Right lung (tissue), 10 donors: ENCODE measurements around the gene NUBPL. TPM values are rescaled to one million over a fixed set of nuclear protein-coding genes. Genes with fewer than 3 reads are reported as not detected.

Experiments used
- DNase-seq, 2 donors: peaks; one replicate each; pipeline ENCODE4 v3.0.0-alpha.2; 2013
- long read RNA-seq, 8 donors: transcript quantifications; one replicate each; lab custom pipeline, GENCODE V29; 2026
- polyA plus RNA-seq, 5 donors: library from polyadenylated mRNA; unstranded; fragments of 120-200 nt; gene quantifications; one replicate each; pipeline versions ENCODE4 v1.2.1 to v1.2.3, GENCODE V29; 2013; ENCODE audit warnings: inconsistent platforms in 1 of 5, low replicate concordance in 1 of 5; ENCODE audit not compliant: insufficient read length in 5 of 5, insufficient read depth in 1 of 5

The NUBPL gene, protein sequence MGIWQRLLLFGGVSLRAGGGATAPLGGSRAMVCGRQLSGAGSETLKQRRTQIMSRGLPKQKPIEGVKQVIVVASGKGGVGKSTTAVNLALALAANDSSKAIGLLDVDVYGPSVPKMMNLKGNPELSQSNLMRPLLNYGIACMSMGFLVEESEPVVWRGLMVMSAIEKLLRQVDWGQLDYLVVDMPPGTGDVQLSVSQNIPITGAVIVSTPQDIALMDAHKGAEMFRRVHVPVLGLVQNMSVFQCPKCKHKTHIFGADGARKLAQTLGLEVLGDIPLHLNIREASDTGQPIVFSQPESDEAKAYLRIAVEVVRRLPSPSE
- polyA plus RNA-seq = 10 to 100 TPM; 14.4 to 19.1 (median 16.4) TPM
- long read RNA-seq, donor 1, full-length matches to known transcripts = 7 of 7 reads
- long read RNA-seq, donor 1, partial matches to known transcripts = 0 of 7 reads
- long read RNA-seq, donor 1, other reads (novel, unspliced or antisense) = 0 of 7 reads
- long read RNA-seq, donor 2, full-length matches to known transcripts = 9 of 9 reads
- long read RNA-seq, donor 2, partial matches to known transcripts = 0 of 9 reads
- long read RNA-seq, donor 2, other reads (novel, unspliced or antisense) = 0 of 9 reads
- long read RNA-seq, donor 3, partial matches to known transcripts = 0 of 3 reads
- long read RNA-seq, donor 3, other reads (novel, unspliced or antisense) = 0 of 3 reads
- long read RNA-seq, donor 4, full-length matches to known transcripts = 2 of 7 reads
- long read RNA-seq, donor 4, partial matches to known transcripts = 5 of 7 reads
- long read RNA-seq, donor 4, other reads (novel, unspliced or antisense) = 0 of 7 reads
- long read RNA-seq, donor 5, full-length matches to known transcripts = 9 of 9 reads
- long read RNA-seq, donor 5, partial matches to known transcripts = 0 of 9 reads
- long read RNA-seq, donor 5, other reads (novel, unspliced or antisense) = 0 of 9 reads
- long read RNA-seq, donor 6, full-length matches to known transcripts = 12 of 12 reads
- long read RNA-seq, donor 6, partial matches to known transcripts = 0 of 12 reads
- long read RNA-seq, donor 6, other reads (novel, unspliced or antisense) = 0 of 12 reads
- long read RNA-seq, donor 7, full-length matches to known transcripts = 7 of 7 reads
- long read RNA-seq, donor 7, partial matches to known transcripts = 0 of 7 reads
- long read RNA-seq, donor 7, other reads (novel, unspliced or antisense) = 0 of 7 reads
- long read RNA-seq, donor 8, partial matches to known transcripts = 0 of 1 reads
- long read RNA-seq, donor 8, other reads (novel, unspliced or antisense) = 0 of 1 reads

DNA sequence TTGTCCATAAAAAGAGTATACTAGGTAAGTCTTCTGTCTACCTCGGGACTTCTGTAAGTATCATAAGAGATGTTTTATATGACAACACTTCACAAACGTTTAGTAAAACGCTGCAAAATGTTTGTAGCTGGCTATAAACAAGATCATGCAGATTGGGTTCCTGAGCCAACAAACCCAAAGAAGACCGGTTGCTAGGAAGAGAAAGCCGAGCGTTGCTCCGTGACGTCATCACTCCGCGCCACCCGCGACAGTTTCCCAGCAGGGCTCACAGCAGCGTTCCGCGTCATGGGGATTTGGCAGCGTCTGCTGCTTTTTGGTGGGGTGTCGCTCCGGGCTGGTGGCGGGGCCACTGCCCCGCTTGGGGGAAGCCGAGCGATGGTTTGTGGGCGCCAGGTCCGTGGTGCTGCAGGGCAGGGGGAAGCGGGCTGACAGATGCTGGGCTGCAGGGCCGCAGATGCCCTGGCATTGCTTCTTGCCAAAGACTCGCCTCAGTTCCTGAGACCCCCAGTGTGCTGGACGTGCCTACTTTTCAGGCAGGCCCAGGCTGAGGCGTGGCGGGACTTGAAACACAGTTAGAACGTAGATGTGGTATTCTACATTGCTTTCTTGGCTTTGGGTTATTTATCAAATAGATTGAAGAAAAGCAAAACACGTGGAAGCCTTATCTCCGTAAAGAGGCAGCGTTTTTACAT is at the start of gene NUBPL:
Gene NUBPL (plus strand): TSS at position 250 of the 692 bp plus-strand sequence. CDS start 36 bp downstream, at position 286.
- DNase-seq = peak; percentile 98

DNA sequence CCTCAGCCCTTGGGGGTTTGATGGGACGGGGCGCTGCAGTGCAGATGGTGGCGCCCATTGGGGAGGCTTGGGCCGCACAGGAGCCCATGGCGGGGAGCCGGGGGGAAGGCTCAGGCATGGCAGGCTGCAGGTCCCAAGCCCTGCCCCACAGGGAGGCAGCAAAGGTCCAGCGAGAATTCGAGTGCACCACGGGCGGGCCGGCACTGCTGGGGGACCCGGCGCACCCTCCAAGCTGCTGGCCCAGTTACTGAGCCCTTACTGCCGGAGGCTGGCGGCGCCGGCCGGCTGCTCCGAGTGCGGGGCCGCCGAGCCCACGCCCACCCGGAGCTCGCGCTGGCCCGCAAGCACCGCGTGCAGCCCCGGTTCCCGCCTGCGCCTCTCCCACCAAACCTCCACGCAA is 34.1 kb upstream of the NUBPL start:
- no peak for DNase-seq

DNA sequence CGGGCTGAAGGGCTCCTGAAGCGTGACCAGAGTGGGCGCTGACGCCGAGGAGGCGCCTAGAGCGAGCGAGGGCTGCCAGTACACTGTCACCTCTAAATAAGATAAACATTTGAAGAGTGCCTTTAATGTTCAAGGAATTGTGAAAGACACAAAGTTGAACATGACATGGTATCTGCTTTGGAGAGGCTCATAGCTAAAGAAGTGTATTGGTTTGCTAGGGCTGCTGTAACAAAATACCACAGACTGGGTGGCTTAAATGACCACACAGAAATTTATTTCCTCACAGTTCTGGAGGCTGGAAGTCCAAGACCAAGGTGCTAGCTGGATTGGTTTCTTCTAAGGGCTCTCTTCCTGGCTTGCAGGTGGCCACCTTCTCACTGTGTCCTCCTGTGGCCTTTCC is 33.7 kb upstream of the NUBPL start:
- DNase-seq = no peak

DNA sequence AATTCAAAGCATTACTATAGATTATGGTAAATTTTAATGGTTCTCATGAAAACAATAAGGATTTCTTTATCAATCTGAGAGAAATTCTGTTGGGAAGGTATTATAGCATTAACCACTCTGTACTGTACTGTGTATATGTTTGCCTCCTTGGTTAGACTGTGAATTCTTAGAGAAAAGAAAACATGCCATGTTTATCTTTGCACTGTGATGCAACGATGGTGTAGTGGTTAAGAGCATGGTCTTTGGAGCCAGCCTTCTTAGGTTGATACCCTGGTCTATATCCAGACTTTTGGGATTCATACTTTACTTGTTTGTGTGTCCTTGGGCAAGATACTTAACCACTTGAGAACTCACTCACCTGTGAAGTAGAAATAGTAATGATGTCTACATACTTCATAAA is 32.2 kb upstream of the NUBPL start:
- DNase-seq = no peak

DNA sequence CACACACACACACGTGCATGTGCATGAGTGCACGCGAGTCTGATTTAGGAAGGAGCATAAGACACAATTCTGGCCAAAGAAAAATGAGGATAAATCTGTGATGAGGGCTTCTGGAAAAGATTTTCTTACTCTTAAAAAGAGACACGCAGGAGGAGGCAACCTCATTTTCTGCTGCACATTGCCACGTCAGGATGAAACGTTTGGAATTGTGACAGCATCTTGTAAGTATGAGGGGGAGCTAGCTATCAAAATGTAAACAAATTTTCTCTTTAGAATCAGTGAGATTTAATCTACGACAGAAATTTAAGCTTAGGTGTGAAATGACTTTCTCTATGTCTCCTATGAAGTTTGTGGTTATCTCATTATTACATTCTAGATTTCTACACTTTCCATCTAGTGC is 31.1 kb upstream of the NUBPL start:
- no peak for DNase-seq

DNA sequence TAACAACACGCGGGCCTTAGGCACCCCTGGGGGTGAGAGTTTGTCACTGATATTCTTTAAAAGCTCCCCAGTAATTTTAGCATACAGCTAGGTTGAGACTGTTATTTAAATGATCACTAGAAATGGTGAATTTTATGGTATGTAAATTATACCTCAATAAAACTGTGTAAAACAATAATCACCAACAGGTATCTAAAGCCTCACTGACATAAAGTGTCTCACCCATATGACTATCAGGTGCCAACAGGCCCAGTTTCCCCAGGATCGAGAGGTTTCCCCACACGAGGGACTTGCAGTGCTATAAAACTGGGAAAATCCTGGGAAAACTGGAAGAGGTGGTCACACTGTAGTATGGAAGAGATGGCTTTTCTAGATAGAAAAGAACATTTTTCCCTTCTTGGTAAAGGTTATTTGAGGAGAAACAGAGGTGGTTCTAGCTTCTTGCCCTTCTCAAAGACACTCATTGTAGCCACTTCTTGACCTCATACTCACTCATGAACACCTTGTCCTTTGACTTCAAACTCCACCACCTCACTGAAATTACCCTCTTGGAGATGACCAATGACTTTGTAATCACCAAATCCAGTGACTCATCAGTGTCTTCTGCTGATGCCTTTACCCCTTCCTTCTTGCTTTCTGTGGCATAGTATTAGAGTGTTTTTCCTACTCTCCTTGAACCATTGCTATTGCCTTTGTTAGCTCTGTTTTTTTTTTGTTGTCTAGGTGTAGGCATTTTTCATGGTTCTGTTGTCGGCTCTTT is 24.8 kb upstream of the NUBPL start:
- no peak for DNase-seq

DNA sequence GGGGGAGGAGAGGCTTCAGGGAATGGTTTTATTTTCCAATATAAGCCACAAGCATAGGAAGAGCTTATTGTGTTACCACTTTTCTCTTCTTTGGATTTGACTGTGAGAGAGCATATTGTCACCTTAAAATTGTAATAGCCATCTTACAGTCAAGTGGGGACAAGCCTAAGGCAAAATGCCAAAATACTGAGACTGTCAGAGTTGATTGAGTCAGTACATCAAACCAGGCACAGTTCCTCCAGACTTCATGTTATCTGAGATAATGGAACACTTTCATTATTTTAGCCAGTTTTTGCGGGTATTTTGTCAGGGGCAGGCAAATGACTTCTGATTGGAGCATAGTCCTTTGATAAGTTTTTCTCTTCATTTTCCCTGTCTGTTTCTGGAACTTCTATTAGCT is 19.5 kb upstream of the NUBPL start:
- no peak for DNase-seq

DNA sequence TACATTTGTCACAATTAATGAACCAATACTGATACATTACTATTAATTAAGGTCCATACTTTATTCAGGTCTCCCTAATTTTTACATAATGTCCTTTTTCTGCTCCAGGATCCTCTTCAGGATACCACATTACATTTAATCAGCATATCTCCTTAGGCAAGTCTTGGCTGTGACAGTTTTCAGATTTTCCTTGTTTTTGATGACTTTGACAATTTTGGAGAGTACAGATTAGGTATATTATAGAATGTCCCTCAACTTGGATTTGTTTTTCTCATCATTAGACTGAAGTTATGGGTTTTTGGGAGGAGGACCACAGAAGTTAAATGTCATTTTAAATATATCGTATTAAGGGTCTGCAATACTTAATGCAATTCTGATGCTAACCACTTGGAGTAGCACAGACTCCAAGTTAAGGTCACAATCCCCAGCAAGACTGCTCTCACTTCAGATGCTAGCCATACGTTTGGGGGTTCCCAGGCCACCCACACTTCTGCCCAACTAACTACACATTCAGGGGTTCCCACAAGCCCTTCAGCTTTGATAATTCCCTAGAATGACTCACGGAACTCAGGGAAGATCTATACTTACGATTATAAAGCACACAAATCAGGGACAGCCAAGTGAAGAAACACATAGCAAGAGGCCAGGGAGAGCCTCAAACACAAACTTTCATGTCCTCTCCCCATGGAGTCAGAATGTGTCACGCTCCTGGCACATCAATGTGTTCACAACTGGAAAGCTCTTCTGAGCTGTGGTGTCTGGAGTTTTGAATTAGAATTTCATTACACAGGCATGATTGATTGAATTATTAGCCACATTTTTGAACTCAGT is 17.0 kb upstream of the NUBPL start:
- DNase-seq = no peak

DNA sequence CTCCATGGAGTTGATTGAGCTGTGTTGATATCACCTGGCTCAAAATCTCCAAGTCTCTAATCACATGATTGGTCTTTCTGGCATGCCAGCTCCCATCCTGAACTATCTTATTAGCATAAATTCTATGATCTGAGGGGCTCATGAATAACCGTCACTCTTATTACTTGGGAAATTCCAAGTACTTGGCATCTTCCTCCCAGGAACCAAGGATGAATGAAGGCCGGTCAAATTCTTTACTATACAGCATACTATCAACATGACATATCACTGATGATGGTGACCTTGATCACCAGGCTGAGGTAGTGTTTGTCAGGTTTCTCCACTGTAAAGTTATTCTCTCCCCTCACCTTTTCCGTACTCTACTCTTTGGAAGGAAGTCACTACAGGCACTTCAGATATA is 16.4 kb upstream of the NUBPL start:
- no peak for DNase-seq

DNA sequence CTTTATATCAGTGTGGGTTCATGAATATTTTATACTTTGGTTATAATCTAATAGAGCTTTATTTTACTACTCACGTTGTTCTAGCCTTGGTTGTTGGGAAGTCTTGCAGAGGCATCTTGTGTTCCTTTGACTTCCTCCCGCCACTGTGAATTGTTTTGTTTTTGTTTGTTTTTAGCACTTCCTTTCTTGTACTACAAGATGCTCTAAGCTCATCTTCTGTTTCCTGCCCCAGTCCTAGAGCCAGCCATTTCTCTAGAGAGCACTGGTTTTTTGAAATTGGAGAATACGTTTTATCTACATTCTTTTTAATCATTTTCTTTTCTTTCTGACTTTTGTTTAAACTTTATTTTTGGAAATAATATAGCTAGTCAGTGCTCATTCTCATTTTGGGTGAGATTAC is 15.9 kb upstream of the NUBPL start:
- no peak for DNase-seq

DNA sequence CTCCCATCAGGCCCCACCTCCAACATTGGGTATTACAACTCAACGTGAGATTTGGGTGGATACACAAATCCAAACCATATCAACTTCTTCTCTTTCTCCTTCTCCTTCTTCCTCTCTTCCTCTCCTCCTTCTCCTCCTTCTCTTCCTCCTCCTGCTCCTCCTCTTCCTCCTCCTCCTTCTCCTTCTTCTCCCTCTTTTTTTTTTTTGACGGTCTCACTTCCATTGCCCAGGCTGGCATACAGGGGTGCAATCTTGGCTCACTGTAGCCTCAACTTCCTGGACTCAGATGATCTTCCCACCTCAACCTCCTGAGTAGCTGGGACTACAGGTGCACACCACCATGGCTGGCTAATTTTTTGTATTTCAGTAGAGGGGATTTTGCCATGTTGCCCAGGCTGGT is 11.4 kb upstream of the NUBPL start:
- no peak for DNase-seq

DNA sequence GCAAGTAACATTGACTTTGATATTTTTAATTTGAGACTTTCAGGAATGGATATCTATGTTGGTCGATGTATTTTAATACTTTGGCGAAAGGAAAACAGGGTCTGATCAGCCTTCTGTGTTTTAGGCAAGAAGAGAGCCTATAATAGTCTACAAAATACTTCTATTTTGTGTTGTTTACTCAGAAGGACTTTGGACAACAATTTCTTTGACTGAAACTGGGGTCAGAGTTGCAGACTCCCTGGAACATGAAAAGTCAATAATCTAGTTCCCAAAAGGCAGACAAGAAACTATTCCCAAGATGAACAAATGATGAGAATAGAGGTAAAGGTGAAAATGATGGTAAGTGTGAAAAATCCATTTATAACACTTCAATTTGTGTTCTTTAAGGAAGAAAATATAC is 10.6 kb upstream of the NUBPL start:
- DNase-seq = no peak

DNA sequence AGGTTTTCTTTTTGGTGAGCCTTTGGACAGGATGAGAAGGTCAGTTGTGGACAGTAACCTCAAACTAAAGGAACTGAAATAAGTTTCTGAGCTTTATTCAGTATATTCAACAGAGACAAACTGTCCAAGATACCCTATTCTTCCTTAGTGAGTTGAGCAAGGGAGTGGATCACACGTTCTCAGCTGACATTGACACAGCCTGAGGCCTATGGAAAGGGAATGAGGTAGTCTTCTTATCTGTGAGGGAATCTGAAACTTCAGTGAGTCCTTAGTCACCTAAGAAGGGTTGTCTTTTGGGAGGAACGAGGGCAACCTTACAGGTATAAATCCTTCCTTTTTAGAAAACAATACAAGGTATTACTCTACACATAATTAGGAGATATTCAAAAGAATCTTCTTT is 5.0 kb upstream of the NUBPL start:
- DNase-seq = no peak

DNA sequence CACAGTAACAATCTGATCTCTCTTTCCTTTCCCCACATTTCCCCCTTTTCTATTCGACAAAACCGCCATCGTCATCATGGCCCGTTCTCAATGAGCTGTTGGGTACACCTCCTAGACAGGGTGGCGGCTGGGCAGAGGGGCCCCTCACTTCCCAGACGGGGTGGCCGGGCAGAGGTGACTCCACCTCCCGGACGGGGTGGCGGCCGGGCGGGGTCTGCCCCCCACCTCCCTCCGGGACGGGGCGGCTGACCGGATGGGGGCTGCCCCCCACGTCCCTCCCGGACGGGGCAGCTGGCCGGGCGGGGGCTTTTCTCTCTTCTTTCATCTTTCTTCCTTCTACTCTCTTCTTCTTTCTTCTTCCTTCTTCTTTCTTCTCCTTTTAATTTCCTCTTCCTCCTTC is 1.3 kb upstream of the NUBPL start:
- no peak for DNase-seq

DNA sequence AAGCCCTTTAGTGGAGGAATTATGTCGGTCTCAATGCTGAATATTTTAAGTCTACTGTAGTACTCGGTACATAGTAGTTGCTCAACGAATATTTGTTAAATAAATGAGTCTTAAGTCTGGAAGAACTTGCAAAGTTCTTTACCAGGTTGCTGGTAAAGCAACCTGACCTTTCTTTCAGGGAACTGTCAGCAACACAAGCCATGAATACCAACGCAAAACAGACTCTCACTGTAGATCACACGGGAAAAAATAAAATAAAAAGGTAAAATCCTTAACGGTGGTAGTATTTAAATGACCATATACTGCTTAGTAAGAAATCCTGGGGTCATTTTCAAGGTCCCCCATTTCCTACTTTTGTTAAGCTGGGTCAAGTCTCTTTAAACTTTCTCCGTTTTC is 447 bp upstream of the NUBPL start:
- DNase-seq = no peak

DNA sequence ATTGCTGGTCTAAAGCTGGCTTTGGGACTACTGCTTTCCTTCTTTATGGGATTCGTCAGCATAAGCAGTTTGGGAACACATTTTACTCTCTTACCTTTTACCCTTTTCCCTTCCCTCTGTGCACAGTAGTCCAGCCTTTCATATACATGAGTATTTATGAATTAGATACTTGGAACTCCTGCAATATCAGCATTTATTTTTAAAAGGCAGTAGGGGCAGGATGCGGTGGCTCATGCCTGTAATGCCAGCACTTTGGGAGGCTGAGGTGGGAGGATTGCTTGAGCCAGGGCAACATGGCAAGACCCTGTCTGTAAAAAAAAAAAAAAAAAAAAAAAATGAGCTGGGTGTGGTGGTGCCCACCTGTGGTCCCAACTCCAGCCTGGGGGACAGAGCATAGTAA is 3.0 kb downstream of the NUBPL start:
- DNase-seq = no peak

DNA sequence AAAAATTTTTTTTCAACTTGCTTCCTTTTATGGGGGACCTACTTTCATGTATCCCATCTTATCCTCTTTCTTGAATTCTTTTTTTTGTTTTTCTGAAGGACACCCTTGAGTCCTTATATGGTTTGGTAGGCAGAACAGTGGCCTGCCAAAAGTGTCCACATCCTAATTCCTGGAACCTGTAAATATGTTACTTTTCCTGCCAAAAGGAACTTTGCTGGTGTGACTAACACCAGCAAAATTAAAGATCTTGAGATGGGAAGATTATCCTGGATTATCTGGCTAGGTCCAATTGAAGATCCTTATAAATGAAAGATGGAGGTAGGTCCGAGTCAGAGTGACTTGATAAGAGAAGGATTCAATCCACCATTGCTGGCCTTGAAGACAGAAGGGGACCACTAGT is 5.3 kb downstream of the NUBPL start:
- DNase-seq = no peak

DNA sequence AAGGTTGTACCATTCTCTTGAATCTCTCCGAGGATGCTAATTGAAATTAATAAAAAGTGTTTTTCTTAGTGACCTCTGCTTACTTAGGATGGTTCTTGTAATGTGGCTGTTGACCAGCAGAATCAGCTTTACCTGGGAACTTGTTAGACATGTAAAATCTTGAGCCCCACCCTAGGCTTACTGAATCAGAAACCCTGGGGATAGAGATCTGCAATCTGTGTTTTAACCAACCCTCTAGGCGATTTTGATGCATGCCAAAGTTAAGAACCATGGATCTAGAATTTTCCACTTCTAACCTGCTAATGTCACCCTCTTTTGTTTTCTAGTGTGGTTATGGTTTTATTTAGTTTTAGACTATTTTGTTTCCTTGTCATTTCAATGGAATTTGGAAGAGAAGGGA is 6.5 kb downstream of the NUBPL start:
- no peak for DNase-seq

DNA sequence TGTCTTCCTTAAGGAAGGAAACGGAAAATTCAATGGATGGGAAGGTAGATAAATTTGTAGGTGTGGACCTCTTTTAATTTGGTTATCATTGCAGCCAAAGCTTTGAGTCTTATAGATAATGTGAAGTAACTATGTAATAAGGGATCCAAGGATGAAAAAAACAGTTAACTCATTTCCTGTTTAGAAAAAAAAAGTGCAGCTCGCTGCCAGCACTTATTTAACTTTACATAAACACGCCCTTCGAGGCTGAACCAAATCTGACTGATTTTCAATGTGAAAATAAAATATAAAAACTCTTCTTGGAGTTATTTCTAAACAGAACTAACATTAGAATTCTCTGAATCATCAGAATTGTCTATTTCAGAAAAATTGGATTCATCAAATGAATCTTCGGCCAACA is 7.0 kb downstream of the NUBPL start:
- DNase-seq = no peak

DNA sequence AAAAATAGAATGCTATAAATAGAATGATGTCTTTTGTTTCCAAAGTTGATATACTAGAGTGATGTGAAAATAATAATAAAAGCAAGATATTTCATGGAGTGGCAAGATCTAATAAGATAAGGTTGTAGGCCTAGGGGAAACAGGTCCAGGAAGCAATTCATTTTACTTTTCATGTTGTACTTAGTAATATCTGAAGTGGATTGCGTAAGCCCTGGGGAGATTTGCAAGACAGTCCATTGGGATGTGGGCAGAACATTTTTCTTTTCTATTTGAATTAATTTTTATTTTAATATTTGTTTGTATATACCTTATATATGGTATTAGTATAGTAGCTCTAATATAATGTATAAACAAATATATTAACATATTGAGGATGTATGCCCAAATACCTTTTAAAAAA is 7.5 kb downstream of the NUBPL start:
- no peak for DNase-seq
